Panc1 (cell line): ENCODE results near the gene TNFAIP2. TPM values are rescaled to one million over a fixed set of nuclear protein-coding genes. Genes with fewer than 3 reads are reported as not detected.

Source experiments
- ATAC-seq: fragments of 200-7000 bp; cut with Tn5 transposase; 2 replicates; pipeline ENCODE4 v1.9.1; 2020; ENCODE audit warnings: mild to moderate bottlenecking, moderate library complexity
- BruUV-seq: library from RNA; stranded (reverse); fragments of 400-500 nt; replicated peaks from 2 replicates; lab custom pipeline; 2021; lab: Mats Ljungman, UMichigan
- CTCF ChIA-PET: fragments of 300-600 bp; sonication (Branson Sonifier 250); formaldehyde crosslinking; loops from one replicate; lab custom pipeline; 2022; ENCODE audit warnings: antibody characterized with exemption; lab: Charles Lee
- POLR2A ChIA-PET: fragments of 300-600 bp; sonication (Branson Sonifier 250); formaldehyde crosslinking; loops from one replicate; lab custom pipeline; 2022; ENCODE audit warnings: antibody characterized with exemption; lab: Charles Lee
- DNase-seq: peaks from one replicate; pipeline ENCODE4 v3.0.0-alpha.2; 2010; ENCODE audit warnings: low read depth, low spot score
- H3K27ac ChIP-seq: 2 replicates; pipeline ENCODE4 v1.5.1; 2011; ENCODE audit warnings: mild to moderate bottlenecking, low read length, inconsistent platforms
- H3K27me3 ChIP-seq: fragments of 200-500 bp; sonication (Bioruptor generic); 2 replicates; pipeline ENCODE4 v1.6.0; 2014; ENCODE audit warnings: low read length, inconsistent platforms; ENCODE audit not compliant: control insufficient read depth, insufficient read depth
- H3K36me3 ChIP-seq: fragments of 200-500 bp; sonication (Bioruptor generic); 2 replicates; pipeline ENCODE4 v1.5.1; 2014; ENCODE audit warnings: inconsistent platforms, mild to moderate bottlenecking, low read length, moderate library complexity; ENCODE audit not compliant: control insufficient read depth, insufficient read depth
- H3K4me1 ChIP-seq: 2 replicates; pipeline ENCODE4 v1.5.1; 2011; ENCODE audit warnings: inconsistent platforms, mild to moderate bottlenecking, low read length, moderate library complexity; ENCODE audit not compliant: control insufficient read depth, insufficient read depth
- H3K4me3 ChIP-seq, 2 experiments: 2 replicates each; pipeline ENCODE4 v1.5.1; 2011 to 2012; ENCODE audit warnings: low read depth in 2 of 2, low read length in 2 of 2, mild to moderate bottlenecking in 2 of 2, inconsistent platforms in 1 of 2, moderate library complexity in 1 of 2
- H3K9me3 ChIP-seq: fragments of 200-500 bp; sonication (Bioruptor generic); 2 replicates; pipeline ENCODE4 v1.5.1; 2014; ENCODE audit warnings: low read depth, mild to moderate bottlenecking, inconsistent platforms, low read length, moderate library complexity; ENCODE audit not compliant: control insufficient read depth, insufficient read depth
- POLR2AphosphoS5 ChIP-seq: IDR thresholded peaks from 2 replicates; pipeline ENCODE4 v1.6.1; 2012; ENCODE audit warnings: mild to moderate bottlenecking, low read depth, low read length, moderate library complexity
- REST ChIP-seq, 2 experiments: IDR thresholded peaks; 2 replicates each; pipeline ENCODE4 v1.6.1; 2011 to 2012; ENCODE audit warnings: low read depth in 2 of 2, control low read depth in 1 of 2, low read length in 1 of 2, mild to moderate bottlenecking in 1 of 2, moderate library complexity in 1 of 2; ENCODE audit not compliant: insufficient read depth in 1 of 2
- SIN3A ChIP-seq: IDR thresholded peaks from 2 replicates; pipeline ENCODE4 v1.6.1; 2012; ENCODE audit warnings: low read depth, mild to moderate bottlenecking, low read length, moderate library complexity, borderline replicate concordance; ENCODE audit not compliant: insufficient read depth
- TCF7L2 ChIP-seq: IDR thresholded peaks from 2 replicates; pipeline ENCODE4 v1.6.1; 2011; ENCODE audit warnings: mild to moderate bottlenecking, low read depth, low read length, inconsistent platforms
- in situ Hi-C: cut with HindIII; loops from 2 replicates; pipeline ENCODE4 v1.10.0; 2016; ENCODE audit warnings: low sequenced_read_pairs, low pct_unique_long_range_greater_than_20kb
- intact Hi-C: fragments of 100-400 bp; cut with micrococcal nuclease; formaldehyde crosslinking; loops from one replicate; pipeline ENCODE4 v1.10.0; 2022; ENCODE audit not compliant: unreplicated experiment
- total RNA-seq: library from RNA; stranded (reverse); gene quantifications from one replicate; pipeline ENCODE4 v1.2.1, GENCODE V29; 2021; ENCODE audit not compliant: unreplicated experiment
- TF ChIP-seq, protein P1 (sequence below): fragments of 450-650 bp; IDR thresholded peaks from 2 replicates; pipeline ENCODE4 v1.5.1; 2017; ENCODE audit warnings: mild to moderate bottlenecking

The TNFAIP2 gene
- total RNA-seq, 1 experiment from 2014 or later = 491 TPM

DNA sequence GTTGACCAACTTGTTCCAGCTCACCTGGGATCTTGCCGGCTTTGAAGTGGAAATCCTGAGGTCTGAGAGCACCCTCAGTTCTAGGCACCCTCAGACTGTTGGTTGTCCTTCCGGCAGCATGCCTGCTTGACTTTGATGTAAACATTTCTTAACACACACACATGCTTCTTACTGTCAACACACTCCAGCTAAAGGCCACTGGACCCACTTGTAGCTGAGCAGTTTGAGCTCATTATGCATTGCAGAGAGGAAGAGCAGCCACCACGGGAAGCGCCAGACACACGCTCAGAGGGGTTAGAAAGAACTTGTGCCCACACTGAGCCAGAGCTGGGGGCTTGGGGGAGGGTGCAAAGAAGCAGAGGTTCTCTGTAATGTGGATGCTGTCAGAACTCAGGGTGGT, 55.8 kb downstream of the TNFAIP2 start:
- TF ChIP-seq REST (IDR thresholded peaks at IDR 0.05; ENCODE audit: insufficient read depth in 1 of 2, low read depth in 2 of 2, low read length in 1 of 2) (no peak), SIN3A (no peak), TCF7L2 (no peak), POLR2AphosphoS5 (no peak)
- TF ChIP-seq, protein P1, sequence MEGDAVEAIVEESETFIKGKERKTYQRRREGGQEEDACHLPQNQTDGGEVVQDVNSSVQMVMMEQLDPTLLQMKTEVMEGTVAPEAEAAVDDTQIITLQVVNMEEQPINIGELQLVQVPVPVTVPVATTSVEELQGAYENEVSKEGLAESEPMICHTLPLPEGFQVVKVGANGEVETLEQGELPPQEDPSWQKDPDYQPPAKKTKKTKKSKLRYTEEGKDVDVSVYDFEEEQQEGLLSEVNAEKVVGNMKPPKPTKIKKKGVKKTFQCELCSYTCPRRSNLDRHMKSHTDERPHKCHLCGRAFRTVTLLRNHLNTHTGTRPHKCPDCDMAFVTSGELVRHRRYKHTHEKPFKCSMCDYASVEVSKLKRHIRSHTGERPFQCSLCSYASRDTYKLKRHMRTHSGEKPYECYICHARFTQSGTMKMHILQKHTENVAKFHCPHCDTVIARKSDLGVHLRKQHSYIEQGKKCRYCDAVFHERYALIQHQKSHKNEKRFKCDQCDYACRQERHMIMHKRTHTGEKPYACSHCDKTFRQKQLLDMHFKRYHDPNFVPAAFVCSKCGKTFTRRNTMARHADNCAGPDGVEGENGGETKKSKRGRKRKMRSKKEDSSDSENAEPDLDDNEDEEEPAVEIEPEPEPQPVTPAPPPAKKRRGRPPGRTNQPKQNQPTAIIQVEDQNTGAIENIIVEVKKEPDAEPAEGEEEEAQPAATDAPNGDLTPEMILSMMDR = no peak
- no peak for DNase-seq
- H3K4me1 ChIP-seq = no peaks in the 10 kb centered on the region
- ChIA-PET POLR2A (interaction anchor here (0.6 kb wide), 2 partner anchors 64 to 343 kb away, joined by 3 to 6 read pairs; partner anchors contain the start of gene CKB), CTCF (no interaction called here)
- H3K27me3 ChIP-seq = no peaks in the 10 kb centered on the region
- H3K36me3 ChIP-seq = no peaks in the 10 kb centered on the region
- in situ Hi-C loops = no loop called here
- no peaks in the 10 kb centered on the region for H3K9me3 ChIP-seq
- intact Hi-C loops = no loop called here
- no peak overlapping the region for H3K4me3 ChIP-seq
- BruUV-seq = no TSS peak
- H3K27ac ChIP-seq = no peak overlapping the region
- no peak for ATAC-seq

- POLR2A ChIA-PET = no interaction called here
These were observed 57.1 kb downstream of the TNFAIP2 start for GRCh38 chr14:103180331-103180730.

More at GRCh38 chr14:103180331-103180730, 57.1 kb downstream of the TNFAIP2 start:
- Histone ChIP-seq H3K27ac (no peak overlapping the region), H3K4me1 (no peaks in the 10 kb centered on the region), H3K27me3 (no peaks in the 10 kb centered on the region), H3K9me3 (no peaks in the 10 kb centered on the region), H3K4me3 (no peak overlapping the region), H3K36me3 (no peaks in the 10 kb centered on the region)
- intact Hi-C loops (loop anchor here (10.0 kb wide), 1 partner anchor 106 kb away; no protein-coding TSS in a partner anchor), in situ Hi-C loops (no loop called here)
- no TSS peak for BruUV-seq
- ATAC-seq = no peak
- no peak for DNase-seq
- TF ChIP-seq REST (IDR thresholded peaks at IDR 0.05; ENCODE audit: insufficient read depth in 1 of 2, low read depth in 2 of 2, low read length in 1 of 2) (no peak), TCF7L2 (no peak), SIN3A (no peak), POLR2AphosphoS5 (no peak)
- TF ChIP-seq, protein P1 = no peak
- CTCF ChIA-PET = interaction anchor here (0.6 kb wide), 1 partner anchor 94 kb away, joined by 4 read pairs; no protein-coding TSS in a partner anchor
